H1 (cell line): Measurements from ENCODE around the gene CCL17. TPM values are rescaled to one million over a fixed set of nuclear protein-coding genes. Genes with fewer than 3 reads are reported as not detected.

ENCODE experiments used
- MAX ChIP-seq: IDR thresholded peaks from 2 replicates; pipeline ENCODE4 v1.6.1; 2012; ENCODE audit warnings: inconsistent platforms
- polyA plus RNA-seq, 7 experiments: library from polyadenylated mRNA; depleted of rRNA in 3 of 7; stranded (reverse) in 5 of 7; unstranded in 2 of 7; fragments of >200 nt in 5 of 7; fragments of 200-250 nt in 2 of 7; gene quantifications; 1 replicate in 5 of 7; 2 replicates in 1 of 7; 4 replicates in 1 of 7; pipeline versions ENCODE4 v1.2.1 to v1.2.3, GENCODE V29; 2011 to 2013; ENCODE audit warnings: missing spikeins in 2 of 7, mixed read lengths in 2 of 7
- total RNA-seq: library from RNA; stranded (reverse); fragmentation: NEBNext Ultra II Directional; extraction: Animal tissue kit (Norgen Biotek cat#: 25700); gene quantifications from 2 replicates; pipeline ENCODE4 v1.2.1, GENCODE V29; 2021

Gene CCL17
- total and polyA plus RNA-seq, 2 of the 8 experiments (the other 6 are each of a cell fraction or from before 2014, with no cell fraction given), result not detected

GRCh38 chr16:57407521-57408353 lies 3.2 kb downstream of the CCL17 start (continued):
- no peak for TF ChIP-seq MAX
